Breast epithelium (tissue), 3 donors: ENCODE measurements around the gene LMNTD1.

Experiments used
- POLR2A ChIP-seq: fragments of 450-650 bp; IDR thresholded peaks from one replicate; pipeline ENCODE4 v1.6.1; 2016; ENCODE audit warnings: antibody characterized with exemption, mild to moderate bottlenecking, moderate library complexity
- POLR2AphosphoS5 ChIP-seq, 3 donors: sonication (generic); formaldehyde crosslinking; IDR thresholded peaks; one replicate each; pipeline ENCODE4 v1.6.1; 2017; ENCODE audit warnings: antibody characterized with exemption in 3 of 3
- TF ChIP-seq, protein P1 (sequence below), 3 donors: fragments of 450-650 bp; IDR thresholded peaks; one replicate each; pipeline ENCODE4 v1.5.1; 2016 to 2017; ENCODE audit warnings: antibody characterized with exemption in 3 of 3, mild to moderate bottlenecking in 3 of 3, moderate library complexity in 3 of 3

DNA sequence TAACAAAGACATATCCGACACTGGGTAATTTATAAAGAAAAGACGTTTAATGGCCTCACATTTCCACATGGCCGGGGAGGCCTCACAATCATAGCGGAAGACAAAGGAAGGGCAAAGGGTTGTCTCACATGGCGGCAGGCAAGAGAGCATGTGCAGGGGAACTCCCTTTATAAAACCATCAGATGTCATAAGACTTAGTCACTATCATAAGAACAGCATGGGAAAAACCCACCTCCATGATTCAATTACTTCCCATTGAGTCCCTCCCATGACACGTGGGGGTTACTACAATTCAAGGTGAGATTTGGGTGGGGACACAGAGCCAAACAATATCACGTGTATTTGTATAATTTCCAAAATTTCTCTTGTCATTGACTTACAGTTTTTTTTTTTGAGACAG lies 5.5 kb upstream of the LMNTD1 start:
- TF ChIP-seq POLR2A (no peak), POLR2AphosphoS5 (IDR thresholded peaks at IDR 0.05) (no peak)
- TF ChIP-seq, protein P1, sequence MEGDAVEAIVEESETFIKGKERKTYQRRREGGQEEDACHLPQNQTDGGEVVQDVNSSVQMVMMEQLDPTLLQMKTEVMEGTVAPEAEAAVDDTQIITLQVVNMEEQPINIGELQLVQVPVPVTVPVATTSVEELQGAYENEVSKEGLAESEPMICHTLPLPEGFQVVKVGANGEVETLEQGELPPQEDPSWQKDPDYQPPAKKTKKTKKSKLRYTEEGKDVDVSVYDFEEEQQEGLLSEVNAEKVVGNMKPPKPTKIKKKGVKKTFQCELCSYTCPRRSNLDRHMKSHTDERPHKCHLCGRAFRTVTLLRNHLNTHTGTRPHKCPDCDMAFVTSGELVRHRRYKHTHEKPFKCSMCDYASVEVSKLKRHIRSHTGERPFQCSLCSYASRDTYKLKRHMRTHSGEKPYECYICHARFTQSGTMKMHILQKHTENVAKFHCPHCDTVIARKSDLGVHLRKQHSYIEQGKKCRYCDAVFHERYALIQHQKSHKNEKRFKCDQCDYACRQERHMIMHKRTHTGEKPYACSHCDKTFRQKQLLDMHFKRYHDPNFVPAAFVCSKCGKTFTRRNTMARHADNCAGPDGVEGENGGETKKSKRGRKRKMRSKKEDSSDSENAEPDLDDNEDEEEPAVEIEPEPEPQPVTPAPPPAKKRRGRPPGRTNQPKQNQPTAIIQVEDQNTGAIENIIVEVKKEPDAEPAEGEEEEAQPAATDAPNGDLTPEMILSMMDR (IDR thresholded peaks at IDR 0.05): no peak
